Endothelial cell of umbilical vein (primary cell): Measurements from ENCODE around the gene KDM6B. TPM values are rescaled to one million over a fixed set of nuclear protein-coding genes. Genes with fewer than 3 reads are reported as not detected.

Experiments used
- BruUV-seq: library from RNA; stranded (reverse); fragments of 400-500 nt; replicated peaks from 2 replicates; lab custom pipeline; 2021; lab: Mats Ljungman, UMichigan
- CTCF ChIA-PET: fragments of 300-600, 350-600 bp; sonication (Branson Sonifier 250); formaldehyde crosslinking; loops from one replicate; lab custom pipeline; 2021; ENCODE audit warnings: antibody characterized with exemption, inconsistent platforms; lab: Charles Lee
- POLR2A ChIA-PET: fragments of 300-600, 350-600 bp; sonication (Branson Sonifier 250); formaldehyde crosslinking; loops from one replicate; lab custom pipeline; 2021; ENCODE audit warnings: antibody characterized with exemption, inconsistent platforms; lab: Charles Lee
- DNase-seq: peaks from one replicate; pipeline ENCODE4 v3.0.0-alpha.2; 2011; ENCODE audit warnings: low read depth, low spot score
- FAIRE-seq: peaks from 2 replicates; lab custom pipeline; 2011; peaks lifted over from hg19 to GRCh38; lab: Jason Lieb, UNC
- H2AFZ ChIP-seq: 2 replicates; pipeline ENCODE4 v1.6.0; 2012; ENCODE audit warnings: low read depth, low read length, control low read depth, inconsistent platforms
- H3K27ac ChIP-seq: 2 replicates; pipeline ENCODE4 v1.5.1; 2011; ENCODE audit warnings: low read depth, mild to moderate bottlenecking, control low read depth, low read length, moderate library complexity; ENCODE audit not compliant: insufficient read depth
- H3K27me3 ChIP-seq, 2 experiments: 2 replicates each; pipeline versions ENCODE4 v1.6.0 to v1.6.1; 2011; ENCODE audit warnings: low read length in 2 of 2, mixed read lengths in 1 of 2; ENCODE audit not compliant: control insufficient read depth in 2 of 2, insufficient read depth in 2 of 2
- H3K36me3 ChIP-seq, 2 experiments: 2 replicates in 1 of 2; 3 replicates in 1 of 2; pipeline ENCODE4 v1.5.1; 2011; ENCODE audit warnings: low read length in 2 of 2, mild to moderate bottlenecking in 1 of 2, moderate library complexity in 1 of 2; ENCODE audit not compliant: control insufficient read depth in 2 of 2, insufficient read depth in 2 of 2; ENCODE audit errors: extremely low read depth in 1 of 2
- H3K4me1 ChIP-seq: 3 replicates; pipeline ENCODE4 v1.5.1; 2011; ENCODE audit warnings: mild to moderate bottlenecking, low read length; ENCODE audit not compliant: control insufficient read depth, insufficient read depth; ENCODE audit errors: extremely low read depth
- H3K4me2 ChIP-seq: 2 replicates; pipeline ENCODE4 v1.6.1; 2011; ENCODE audit warnings: low read length, control low read depth, mixed read lengths; ENCODE audit not compliant: insufficient read depth
- H3K4me3 ChIP-seq, 3 experiments: fragments of 200-600 bp in 1 of 3; sonication (generic), shearing (Covaris generic) in 1 of 3; replicated peaks in 1 of 3; 2 replicates each; pipeline ENCODE4 v1.5.1; 2011 to 2016; ENCODE audit warnings: control low read depth in 3 of 3, low read length in 3 of 3, mild to moderate bottlenecking in 2 of 3, inconsistent platforms in 1 of 3, low read depth in 1 of 3, moderate library complexity in 1 of 3; ENCODE audit not compliant: insufficient read depth in 1 of 3
- H3K79me2 ChIP-seq: 2 replicates; pipeline ENCODE4 v1.6.0; 2012; ENCODE audit warnings: low read length, inconsistent platforms; ENCODE audit not compliant: control insufficient read depth, insufficient read depth
- H3K9ac ChIP-seq: replicated peaks from 2 replicates; pipeline ENCODE3; 2011; ENCODE audit warnings: low read length, control low read depth; ENCODE audit not compliant: insufficient read depth; ENCODE audit errors: extremely low read depth
- H3K9me1 ChIP-seq: replicated peaks from 3 replicates; pipeline ENCODE4 v1.6.0; 2011; ENCODE audit warnings: mild to moderate bottlenecking, low read length; ENCODE audit not compliant: control insufficient read depth, insufficient read depth; ENCODE audit errors: extremely low read depth
- H3K9me3 ChIP-seq: replicated peaks from 2 replicates; pipeline ENCODE4 v1.5.1; 2012; ENCODE audit warnings: low read length, inconsistent platforms; ENCODE audit not compliant: control insufficient read depth, insufficient read depth
- H4K20me1 ChIP-seq: replicated peaks from 2 replicates; pipeline ENCODE3; 2011; ENCODE audit warnings: mild to moderate bottlenecking, low read length; ENCODE audit not compliant: control insufficient read depth, insufficient read depth; ENCODE audit errors: extremely low read depth
- CTCF ChIP-seq, 2 donors: IDR thresholded peaks; 1 replicate in 1 of 2; 2 replicates in 1 of 2; pipeline ENCODE4 v1.5.1; 2011; ENCODE audit warnings: low read length in 2 of 2, mild to moderate bottlenecking in 2 of 2, moderate library complexity in 2 of 2, control low read depth in 1 of 2, inconsistent platforms in 1 of 2, low read depth in 1 of 2; ENCODE audit not compliant: insufficient read depth in 1 of 2; ENCODE audit errors: extremely low read depth in 1 of 2
- EZH2 ChIP-seq: IDR thresholded peaks from 2 replicates; pipeline ENCODE4 v1.6.1; 2012; ENCODE audit warnings: borderline replicate concordance, low read depth, mild to moderate bottlenecking, moderate library complexity, low read length, inconsistent platforms; ENCODE audit not compliant: severe bottlenecking
- FOS ChIP-seq: IDR thresholded peaks from 2 replicates; pipeline ENCODE4 v1.6.1; 2011; ENCODE audit warnings: mild to moderate bottlenecking, low read length, moderate library complexity, borderline replicate concordance; ENCODE audit not compliant: insufficient read depth
- GATA2 ChIP-seq: IDR thresholded peaks from 2 replicates; pipeline ENCODE4 v1.7.0; 2011; ENCODE audit warnings: low read depth, mild to moderate bottlenecking, moderate library complexity, mixed read lengths, low read length; ENCODE audit not compliant: insufficient read length, insufficient read depth
- JUN ChIP-seq: IDR thresholded peaks from 2 replicates; pipeline ENCODE4 v1.6.1; 2011; ENCODE audit warnings: borderline replicate concordance, low read depth; ENCODE audit not compliant: insufficient read length, insufficient read depth
- MAX ChIP-seq: IDR thresholded peaks from 2 replicates; pipeline ENCODE4 v1.6.1; 2011; ENCODE audit not compliant: insufficient read depth, insufficient read length
- MYC ChIP-seq: IDR thresholded peaks from one replicate; pipeline ENCODE4 v1.6.1; 2011; ENCODE audit warnings: mild to moderate bottlenecking, low read depth, low read length
- POLR2A ChIP-seq: IDR thresholded peaks from 2 replicates; pipeline ENCODE4 v1.6.1; 2012; ENCODE audit warnings: low read depth, mild to moderate bottlenecking, control low read depth, low read length
- POLR2AphosphoS5 ChIP-seq: IDR thresholded peaks from 2 replicates; pipeline ENCODE4 v1.6.1; 2012; ENCODE audit warnings: low read depth, mild to moderate bottlenecking, control low read depth, low read length, moderate library complexity; ENCODE audit not compliant: insufficient read depth
- dilution Hi-C: fragments of 300-500 bp; cut with MboI; formaldehyde crosslinking; loops from one replicate; pipeline ENCODE4 v1.15.0; 2019; ENCODE audit warnings: low sequenced_read_pairs; ENCODE audit not compliant: extremely low pct_ligation_motif_present
- intact Hi-C: fragments of 100-400 bp; cut with micrococcal nuclease; formaldehyde crosslinking; loops from one replicate; pipeline ENCODE4 v1.10.0; 2022
- polyA plus RNA-seq, 4 experiments: library from polyadenylated mRNA; depleted of rRNA in 3 of 4; stranded (reverse) in 3 of 4; unstranded in 1 of 4; fragments of >200 nt; gene quantifications; 2 replicates each; pipeline versions ENCODE4 v1.2.1 to v1.2.3, GENCODE V29; 2011 to 2012; ENCODE audit warnings: missing spikeins in 1 of 4
- total RNA-seq: library from RNA; stranded (reverse); gene quantifications from 2 replicates; pipeline ENCODE4 v1.2.3, GENCODE V29; 2021

KDM6B gene
- total and polyA plus RNA-seq, 2 donors (not counting 3 experiments of a cell fraction or from before 2014, with no cell fraction given) = 1.8 to 17.8 TPM

GRCh38 chr17:7797976-7798375 lies 36.0 kb upstream of the KDM6B start:
- no peak for TF ChIP-seq MYC
- no peak for TF ChIP-seq EZH2
- no peak for TF ChIP-seq MAX
- Histone ChIP-seq H4K20me1 (no peaks in the 10 kb centered on the region), H3K27me3 (no peaks in the 10 kb centered on the region), H3K27ac (no peak overlapping the region), H2AFZ (no peak overlapping the region), H3K79me2 (no peaks in the 10 kb centered on the region), H3K4me1 (no peaks in the 10 kb centered on the region), H3K9me1 (no peaks in the 10 kb centered on the region), H3K4me3 (no peak overlapping the region), H3K4me2 (no peak overlapping the region), H3K9me3 (no peaks in the 10 kb centered on the region), H3K9ac (no peak overlapping the region), H3K36me3 (no peaks in the 10 kb centered on the region)
- ChIA-PET CTCF (no interaction called here), POLR2A (no interaction called here)
- no TSS peak for BruUV-seq
- DNase-seq = no peak
- intact Hi-C loops (no loop called here), dilution Hi-C loops (no loop called here)
- no peak for FAIRE-seq

- CTCF ChIA-PET = interaction anchor here (0.5 kb wide), 1 partner anchor 64 kb away, joined by 4 read pairs; no protein-coding TSS in a partner anchor
- no TSS peak for BruUV-seq
Observed at GRCh38 chr17:7798839-7799238, 35.2 kb upstream of the KDM6B start.

More at GRCh38 chr17:7798839-7799238, 35.2 kb upstream of the KDM6B start:
- Histone ChIP-seq H3K4me3 (no peak overlapping the region), H3K27me3 (no peaks in the 10 kb centered on the region), H3K4me2 (no peak overlapping the region), H3K9me3 (no peaks in the 10 kb centered on the region), H3K9ac (no peak overlapping the region), H3K79me2 (no peaks in the 10 kb centered on the region), H3K36me3 (no peaks in the 10 kb centered on the region), H3K9me1 (no peaks in the 10 kb centered on the region), H3K27ac (no peak overlapping the region), H2AFZ (no peak overlapping the region), H3K4me1 (no peaks in the 10 kb centered on the region), H4K20me1 (no peaks in the 10 kb centered on the region)
- intact Hi-C loops (no loop called here), dilution Hi-C loops (no loop called here)
- POLR2A ChIA-PET = no interaction called here
- no peak for TF ChIP-seq MAX
- no peak for TF ChIP-seq FOS
- no peak for TF ChIP-seq EZH2
- no peak for TF ChIP-seq CTCF (IDR thresholded peaks at IDR 0.05; ENCODE audit: extremely low read depth in 1 of 2, insufficient read depth in 1 of 2, low read depth in 1 of 2, low read length in 2 of 2)
- TF ChIP-seq POLR2A = no peak
- no peak for TF ChIP-seq POLR2AphosphoS5
- no peak for TF ChIP-seq JUN
- TF ChIP-seq MYC = no peak
- no peak for TF ChIP-seq GATA2
- DNase-seq (no peak), FAIRE-seq (no peak)
